GM18870 (cell line): Measurements from ENCODE around the gene MAPT.
"Not testable (repeated sequence)": the region's sequence is repeated elsewhere in the genome, so short reads cannot be mapped to it uniquely, and the experiment has no call there.

Experiments
- ATAC-seq: cut with Tn5 transposase; IDR thresholded peaks from one replicate; pipeline ENCODE4 v1.9.1; 2021; ENCODE audit warnings: moderate library complexity; ENCODE audit not compliant: unreplicated experiment

The MAPT gene

GRCh38 chr17:45949755-45950320 lies 55.5 kb downstream of the MAPT start:
- ATAC-seq = no peak

DNA sequence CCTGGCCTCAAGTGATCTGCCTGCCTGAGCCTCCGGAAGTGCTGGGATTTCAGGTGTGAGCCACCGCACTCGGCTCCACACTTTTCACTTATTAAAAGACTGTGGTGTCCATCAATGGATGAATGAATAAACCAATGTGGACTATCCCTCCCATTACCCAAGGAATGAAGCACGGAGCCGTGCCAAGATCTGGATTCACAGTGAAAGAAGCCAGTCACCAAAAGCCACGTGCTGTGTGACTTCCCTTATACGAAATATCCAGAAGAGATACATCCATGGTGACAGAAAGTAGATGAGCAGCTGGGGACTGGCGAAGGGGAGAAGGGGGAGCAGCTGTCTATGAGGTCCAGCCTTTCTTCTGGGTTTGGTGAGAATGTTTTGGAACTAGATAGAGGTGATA lies 56.5 kb downstream of the MAPT start:
- no peak for ATAC-seq

- no peak for ATAC-seq
Observed at GRCh38 chr17:45951403-45951802, 57.0 kb downstream of the MAPT start.

GRCh38 chr17:45951941-45952340 lies 57.6 kb downstream of the MAPT start:
- ATAC-seq = no peak

DNA sequence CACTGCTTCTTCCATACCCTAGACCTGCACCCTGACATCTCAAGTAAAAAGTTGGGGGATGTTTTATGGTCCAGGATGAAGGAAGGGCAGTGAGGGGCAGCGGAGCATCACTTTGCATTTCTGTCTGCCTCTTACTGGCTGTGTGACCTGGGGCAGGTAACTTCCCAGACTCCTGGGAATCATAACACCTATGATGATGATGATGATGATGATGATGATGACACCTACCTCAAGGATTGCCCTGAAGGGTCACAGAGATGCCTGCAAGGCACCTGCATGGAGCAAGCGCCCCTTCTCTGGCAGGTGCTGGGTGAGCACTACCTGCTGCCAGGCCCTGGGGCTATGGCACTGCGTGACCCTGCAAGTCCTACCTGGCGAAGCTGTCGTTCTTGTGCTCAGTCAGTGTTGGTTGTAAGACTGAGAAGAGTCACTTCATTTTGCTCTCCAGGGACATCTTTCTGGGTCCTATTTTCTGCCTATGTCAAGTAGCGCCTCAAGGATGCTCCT lies 58.5 kb downstream of the MAPT start:
- no peak for ATAC-seq

- no peak for ATAC-seq
Observed at GRCh38 chr17:45953561-45953960, 59.2 kb downstream of the MAPT start.

DNA sequence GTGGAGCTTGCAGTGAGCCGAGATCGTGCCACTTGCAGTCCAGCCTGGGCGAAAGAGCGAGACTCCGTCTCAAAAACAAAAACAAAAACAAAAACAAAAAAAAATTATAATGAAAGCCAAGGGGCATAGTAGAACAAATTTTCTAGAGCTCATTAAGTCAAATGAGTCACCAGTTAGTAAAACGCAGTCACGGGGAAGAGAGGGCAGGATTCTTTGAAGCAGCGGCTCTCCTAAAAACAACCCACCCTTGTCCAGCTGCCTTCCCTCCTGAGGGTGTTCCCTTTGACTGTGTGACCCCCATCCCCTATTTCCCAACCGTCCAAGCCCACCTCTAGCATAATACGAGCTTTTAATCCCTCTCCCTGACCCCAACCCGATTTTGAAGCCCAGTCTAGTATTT lies 60.6 kb downstream of the MAPT start:
- no peak for ATAC-seq

DNA sequence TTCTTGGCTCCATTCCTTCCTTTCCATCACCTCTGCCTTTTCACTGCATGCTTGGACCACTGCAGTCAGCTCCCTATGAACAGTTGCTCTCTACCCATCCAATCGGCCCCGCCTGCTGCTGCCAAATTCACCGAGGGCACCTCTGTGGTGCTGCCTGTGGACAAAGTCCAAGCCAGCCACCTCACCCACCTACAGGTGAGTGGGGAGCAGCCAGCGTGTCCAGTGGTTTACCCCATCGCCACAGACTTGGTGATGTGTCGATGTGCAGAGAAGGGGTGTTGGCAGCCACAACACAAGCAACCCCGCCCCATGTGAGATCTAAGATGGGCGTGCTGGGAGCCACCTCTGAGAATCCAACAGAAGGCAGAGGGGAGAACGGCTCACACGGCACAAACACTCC lies 61.0 kb downstream of the MAPT start:
- no peak for ATAC-seq

- no peak for ATAC-seq
Observed at GRCh38 chr17:45956090-45956489, 61.7 kb downstream of the MAPT start.

GRCh38 chr17:45956746-45957145 lies 62.4 kb downstream of the MAPT start:
- ATAC-seq = not testable (repeated sequence)

DNA sequence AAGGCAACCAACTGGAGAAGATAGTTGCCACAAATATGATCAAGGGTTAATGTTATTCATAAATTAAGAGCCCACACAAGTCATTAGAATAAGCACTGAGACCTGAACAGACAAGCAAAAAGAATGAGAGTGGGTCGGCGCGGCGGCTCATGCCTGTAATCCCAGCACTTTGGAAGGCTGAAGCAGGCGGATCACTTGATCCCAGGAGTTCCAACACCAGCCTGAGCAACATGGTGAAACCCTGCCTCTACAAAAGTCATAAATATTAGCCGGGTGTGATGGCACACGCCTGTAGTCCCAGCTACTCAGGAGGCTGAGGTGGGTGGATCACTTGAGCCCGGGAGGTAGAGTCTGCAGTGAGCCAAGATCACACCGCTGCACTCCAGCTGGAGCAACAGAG lies 64.0 kb downstream of the MAPT start:
- no peak for ATAC-seq

GRCh38 chr17:45958994-45959665 lies 64.8 kb downstream of the MAPT start:
- ATAC-seq = no peak

DNA sequence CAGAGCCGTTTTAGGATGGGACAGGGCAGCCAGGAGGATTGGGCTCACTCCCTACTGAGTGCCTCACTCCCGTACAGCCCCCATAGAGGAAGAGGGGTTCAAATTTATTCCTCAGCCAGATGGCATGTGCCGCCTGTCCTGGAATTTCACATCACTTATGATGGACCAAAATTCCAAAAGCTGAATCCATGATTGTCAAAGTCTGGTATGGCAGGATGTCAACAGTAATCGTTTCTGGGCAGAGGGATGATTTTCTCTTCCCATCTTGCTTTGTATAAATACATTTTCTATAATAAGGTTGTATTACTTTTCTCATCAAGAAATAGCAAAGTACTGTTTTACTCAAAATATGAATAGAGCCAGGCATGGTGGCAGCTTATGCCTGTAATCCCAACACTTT lies 66.0 kb downstream of the MAPT start:
- no peak for ATAC-seq

- no peak for ATAC-seq
Observed at GRCh38 chr17:45961206-45961605, 66.9 kb downstream of the MAPT start.

DNA sequence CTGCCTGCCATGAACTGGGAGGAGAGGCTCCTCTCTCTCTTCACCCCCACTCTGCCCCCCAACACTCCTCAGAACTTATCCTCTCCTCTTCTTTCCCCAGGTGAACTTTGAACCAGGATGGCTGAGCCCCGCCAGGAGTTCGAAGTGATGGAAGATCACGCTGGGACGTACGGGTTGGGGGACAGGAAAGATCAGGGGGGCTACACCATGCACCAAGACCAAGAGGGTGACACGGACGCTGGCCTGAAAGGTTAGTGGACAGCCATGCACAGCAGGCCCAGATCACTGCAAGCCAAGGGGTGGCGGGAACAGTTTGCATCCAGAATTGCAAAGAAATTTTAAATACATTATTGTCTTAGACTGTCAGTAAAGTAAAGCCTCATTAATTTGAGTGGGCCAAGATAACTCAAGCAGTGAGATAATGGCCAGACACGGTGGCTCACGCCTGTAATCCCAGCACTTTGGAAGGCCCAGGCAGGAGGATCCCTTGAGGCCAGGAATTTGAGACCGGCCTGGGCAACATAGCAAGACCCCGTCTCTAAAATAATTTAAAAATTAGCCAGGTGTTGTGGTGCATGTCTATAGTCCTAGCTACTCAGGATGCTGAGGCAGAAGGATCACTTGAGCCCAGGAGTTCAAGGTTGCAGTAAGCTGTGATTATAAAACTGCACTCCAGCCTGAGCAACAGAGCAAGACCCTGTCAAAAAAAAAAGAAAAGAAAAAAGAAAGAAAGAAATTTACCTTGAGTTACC lies 68.0 kb downstream of the MAPT start:
- ATAC-seq = no peak

GRCh38 chr17:45963283-45963682 lies 68.9 kb downstream of the MAPT start:
- no peak for ATAC-seq

DNA sequence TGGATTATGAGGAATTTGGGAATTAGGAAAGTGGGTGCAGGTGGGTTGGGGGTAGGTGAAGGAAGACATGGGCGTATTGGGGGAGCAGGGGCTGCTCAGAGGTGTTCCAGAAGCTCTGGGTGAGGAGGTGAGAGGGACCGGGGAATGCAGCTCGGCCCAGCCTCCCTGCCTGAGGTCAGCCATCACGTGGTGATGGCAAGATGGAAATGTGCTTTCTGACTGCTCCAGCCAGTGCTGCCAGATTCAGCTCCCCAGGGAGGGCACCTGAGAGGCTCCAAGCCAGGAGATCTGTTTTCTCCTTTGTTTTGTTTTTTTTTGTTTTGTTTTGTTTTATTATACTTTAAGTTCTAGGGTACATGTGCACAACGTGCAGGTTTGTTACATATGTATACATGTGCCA lies 69.5 kb downstream of the MAPT start:
- ATAC-seq = no peak

DNA sequence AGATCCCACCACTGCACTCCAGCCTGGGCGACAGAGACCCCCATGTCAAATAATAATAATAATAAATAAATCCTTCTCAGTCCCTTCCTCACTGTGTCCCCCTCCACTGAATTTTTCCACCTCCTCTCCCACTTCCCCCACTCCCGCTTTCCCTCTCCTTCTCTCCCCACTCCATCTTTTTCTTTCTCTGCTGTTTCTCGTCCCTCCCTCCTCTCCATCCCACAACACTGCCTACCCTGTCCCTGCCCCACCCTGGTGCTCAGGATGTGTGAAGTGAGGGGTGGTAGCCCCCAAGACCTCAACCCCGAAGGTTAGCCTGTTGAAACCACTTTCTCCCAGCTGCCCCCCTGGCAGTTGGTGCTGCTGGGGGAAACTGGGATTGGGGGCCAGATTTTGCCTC lies 70.3 kb downstream of the MAPT start:
- no peak for ATAC-seq

DNA sequence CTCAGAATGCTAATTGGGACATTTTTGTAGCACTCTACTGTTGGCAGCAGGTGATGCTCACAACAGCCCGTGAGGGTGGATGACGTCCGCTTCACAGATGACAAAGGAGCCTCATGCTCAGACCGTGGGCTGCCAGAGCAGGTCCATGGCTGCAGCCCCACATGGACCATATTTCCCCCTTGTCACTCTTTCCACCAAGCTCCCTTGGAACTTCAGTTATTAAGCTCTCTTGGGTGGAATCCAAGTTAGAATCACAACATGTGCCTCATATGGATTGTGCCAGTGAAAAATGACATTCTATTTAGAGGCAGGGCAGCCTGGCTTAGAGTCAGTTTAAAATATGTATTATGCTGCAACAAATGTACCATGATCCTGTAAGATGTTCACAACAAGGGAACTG lies 71.5 kb downstream of the MAPT start:
- no peak for ATAC-seq

DNA sequence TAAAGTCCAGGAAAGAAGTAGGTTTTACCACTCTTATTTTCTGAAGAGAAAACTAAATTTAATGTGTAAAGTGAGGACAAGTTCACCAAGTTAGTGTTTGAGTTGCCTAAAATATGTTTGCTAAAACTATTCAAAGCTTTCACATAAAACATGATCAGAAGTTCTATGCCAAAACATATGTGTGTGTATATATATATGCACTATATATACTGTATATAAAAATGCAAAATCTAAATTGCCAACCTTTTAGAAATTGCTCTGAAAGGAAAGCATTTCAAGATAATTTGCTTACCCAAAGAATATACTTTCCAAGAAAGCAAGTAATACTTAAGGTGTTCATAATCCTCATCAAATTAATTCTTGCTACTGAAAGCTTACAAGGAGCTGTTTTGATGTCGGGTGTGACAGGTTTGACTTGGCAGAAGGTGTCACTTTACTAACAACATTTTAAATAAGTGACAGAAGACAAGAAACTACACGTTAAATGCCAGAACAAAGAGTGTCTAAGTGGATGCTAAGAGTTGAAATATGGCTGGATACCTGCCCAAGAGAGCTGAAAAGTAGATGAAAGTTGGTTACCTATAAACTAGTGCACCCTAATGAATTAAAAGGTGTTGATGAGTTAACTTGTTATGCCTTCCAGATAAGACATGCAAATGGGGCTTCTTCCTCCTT lies 72.4 kb downstream of the MAPT start:
- no peak for ATAC-seq

GRCh38 chr17:45967378-45967777 lies 73.0 kb downstream of the MAPT start:
- no peak for ATAC-seq

DNA sequence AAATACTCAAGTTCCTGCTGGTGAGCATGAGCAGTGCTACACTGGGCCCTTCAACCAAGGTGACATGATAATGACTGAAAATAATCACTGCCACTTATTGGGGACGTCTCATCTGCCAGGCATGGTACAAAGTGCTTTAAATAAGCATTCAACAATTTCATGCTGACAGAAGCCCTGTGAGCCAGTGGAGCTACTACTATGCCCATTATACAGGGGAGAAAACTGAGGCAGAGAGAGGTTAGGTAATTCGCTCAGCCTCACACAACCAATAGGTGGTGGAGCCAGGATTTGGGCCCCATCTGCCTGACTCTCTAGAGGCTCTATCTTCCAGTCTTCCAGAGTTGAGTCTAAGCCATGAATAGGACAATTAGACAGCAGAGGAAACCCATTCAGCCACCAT lies 74.4 kb downstream of the MAPT start:
- no peak for ATAC-seq
